Left kidney (tissue), 2 donors: ENCODE measurements around the gene ZBTB40. TPM values are rescaled to one million over a fixed set of nuclear protein-coding genes. Genes with fewer than 3 reads are reported as not detected.

Experiments used
- DNase-seq: peaks from one replicate; pipeline ENCODE4 v3.0.0-alpha.2; 2013
- polyA plus RNA-seq: library from polyadenylated mRNA; unstranded; fragments of 120-200 nt; gene quantifications from one replicate; pipeline ENCODE4 v1.2.1, GENCODE V29; 2013; ENCODE audit not compliant: insufficient read length

ZBTB40 gene
- polyA plus RNA-seq, 1 donor = 25.3 TPM

DNA sequence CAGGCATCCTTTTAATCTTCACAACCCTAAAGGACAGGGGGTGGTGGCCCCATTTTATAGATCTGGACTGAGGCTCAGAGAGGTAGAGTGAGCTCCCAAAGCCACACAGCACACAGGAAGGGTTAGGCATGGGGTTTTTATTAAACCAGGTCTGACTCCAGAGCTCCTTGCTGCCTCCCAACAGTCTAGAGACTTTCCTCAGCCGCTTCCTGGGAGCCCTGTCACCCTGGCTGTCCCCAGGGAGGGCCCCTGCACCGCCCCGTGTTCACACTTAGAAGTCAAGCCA, 103.7 kb downstream of the ZBTB40 start:
- no peak for DNase-seq

DNA sequence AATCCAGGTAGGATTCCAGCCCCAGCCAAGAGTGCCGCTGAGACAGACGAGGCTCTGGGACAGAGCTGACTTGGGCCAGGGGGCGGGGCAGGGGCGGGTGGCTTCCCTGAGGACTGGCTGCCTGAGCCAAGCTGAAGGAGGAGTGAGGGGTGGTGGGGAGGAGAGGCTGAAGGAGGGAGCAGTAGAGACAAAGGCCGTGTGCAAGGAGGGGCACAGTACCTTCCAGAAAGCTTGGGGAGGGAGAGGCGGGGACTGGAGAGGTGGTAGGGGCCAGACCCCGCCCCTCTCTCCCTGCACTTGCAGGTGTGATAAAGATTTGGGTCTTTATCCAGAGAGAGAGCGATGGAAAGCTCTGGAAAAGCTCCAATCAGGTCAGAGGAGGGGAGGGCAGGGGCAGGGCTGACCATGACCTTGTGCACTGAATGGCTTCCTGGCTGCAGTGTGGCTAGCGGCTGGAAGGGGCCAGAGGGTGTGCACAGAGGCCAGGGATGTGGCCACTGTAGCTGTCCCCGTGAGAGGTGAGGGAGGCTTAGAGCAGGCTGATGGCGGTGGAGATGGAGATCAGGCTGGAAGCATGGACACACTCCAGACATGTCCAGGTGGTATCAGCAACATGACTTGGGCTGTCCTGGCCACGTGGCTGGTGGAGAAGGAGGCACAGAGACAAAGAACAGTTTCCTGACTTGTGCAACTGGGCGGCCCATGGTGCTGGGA, 104.9 kb downstream of the ZBTB40 start:
- no peak for DNase-seq

DNA sequence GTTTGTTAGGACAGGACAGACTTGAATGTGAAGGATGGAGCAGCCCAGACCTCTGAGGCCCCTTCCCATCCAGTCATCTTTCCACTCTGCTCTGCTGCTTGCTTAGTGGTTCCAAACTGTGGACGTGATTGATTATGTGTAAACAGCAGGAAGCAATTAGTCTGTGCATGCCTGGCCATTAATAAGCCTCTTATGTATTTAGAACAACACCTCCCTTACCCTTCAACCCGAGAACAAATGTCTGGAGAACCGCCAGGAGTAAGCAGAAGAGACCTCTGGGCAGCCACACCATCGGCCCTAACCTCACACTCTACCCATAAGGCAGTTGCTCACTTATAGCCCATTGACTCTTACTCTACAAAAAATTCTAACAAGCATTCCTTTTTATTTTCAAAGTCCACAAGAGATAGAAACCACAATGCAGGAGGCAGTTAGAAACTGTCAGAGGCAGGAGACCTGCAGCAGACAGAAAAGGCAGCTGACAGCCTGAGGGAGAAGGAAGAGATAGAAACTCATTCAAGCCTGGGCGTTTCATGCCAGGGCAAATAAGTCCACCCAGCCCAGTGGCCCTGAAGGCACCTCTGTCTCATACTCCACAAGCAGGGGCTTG, 105.8 kb downstream of the ZBTB40 start:
- DNase-seq = peak; percentile 14

DNA sequence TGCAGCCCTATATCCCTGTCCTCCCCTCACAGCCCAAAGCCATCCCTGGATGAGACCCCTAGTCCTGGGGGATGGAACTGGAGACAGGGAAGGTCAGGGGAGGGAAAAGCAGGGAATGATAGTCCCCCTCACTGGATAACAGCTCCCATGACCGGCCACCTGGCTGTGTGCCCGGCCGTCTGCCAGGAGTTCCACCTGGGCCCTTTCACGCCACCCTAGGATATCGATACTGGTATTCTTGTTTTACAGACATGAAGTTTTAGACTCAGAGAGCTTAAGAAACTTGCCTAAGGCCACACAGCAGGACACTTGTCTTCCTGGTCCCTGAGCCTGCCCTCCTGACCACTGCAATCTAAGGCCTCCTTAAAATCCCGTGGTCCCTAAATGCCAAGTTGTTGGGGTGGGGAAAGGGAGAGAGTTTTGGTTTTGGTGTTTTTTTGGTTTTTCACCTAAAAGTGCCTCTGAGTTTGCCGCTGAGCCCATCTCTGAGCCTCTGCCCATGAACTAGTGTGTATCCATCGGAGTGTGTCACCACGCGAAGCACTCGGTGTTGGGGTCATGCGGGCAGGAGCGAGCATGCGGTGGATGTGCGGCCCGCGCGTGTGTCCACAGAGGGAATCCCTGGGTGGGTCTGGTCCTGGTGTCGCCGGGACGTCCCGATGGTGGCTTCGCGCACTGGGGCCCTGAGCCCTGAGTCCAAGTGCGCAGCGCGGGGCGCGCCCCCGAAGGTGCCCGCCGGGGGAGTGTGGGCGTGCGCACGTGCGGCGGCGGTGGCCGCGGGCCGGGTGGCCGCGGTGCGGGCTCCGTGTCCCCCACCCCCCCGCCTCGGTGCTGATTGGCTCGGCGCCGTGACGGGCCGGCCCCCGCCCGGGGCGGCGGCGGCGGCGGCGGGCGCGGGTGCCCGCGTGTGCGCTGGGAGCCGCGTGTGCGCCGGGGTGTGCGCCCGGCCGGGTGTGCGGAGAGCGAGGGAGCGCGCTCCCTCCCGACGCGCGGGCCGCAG, 111.2 kb downstream of the ZBTB40 start, which contains the start of gene EPHA8:
TSS of gene EPHA8 (plus strand) at position 906 of the 1,000 bp plus-strand sequence. CDS start 147 bp downstream, outside the sequence.
- no peak for DNase-seq

DNA sequence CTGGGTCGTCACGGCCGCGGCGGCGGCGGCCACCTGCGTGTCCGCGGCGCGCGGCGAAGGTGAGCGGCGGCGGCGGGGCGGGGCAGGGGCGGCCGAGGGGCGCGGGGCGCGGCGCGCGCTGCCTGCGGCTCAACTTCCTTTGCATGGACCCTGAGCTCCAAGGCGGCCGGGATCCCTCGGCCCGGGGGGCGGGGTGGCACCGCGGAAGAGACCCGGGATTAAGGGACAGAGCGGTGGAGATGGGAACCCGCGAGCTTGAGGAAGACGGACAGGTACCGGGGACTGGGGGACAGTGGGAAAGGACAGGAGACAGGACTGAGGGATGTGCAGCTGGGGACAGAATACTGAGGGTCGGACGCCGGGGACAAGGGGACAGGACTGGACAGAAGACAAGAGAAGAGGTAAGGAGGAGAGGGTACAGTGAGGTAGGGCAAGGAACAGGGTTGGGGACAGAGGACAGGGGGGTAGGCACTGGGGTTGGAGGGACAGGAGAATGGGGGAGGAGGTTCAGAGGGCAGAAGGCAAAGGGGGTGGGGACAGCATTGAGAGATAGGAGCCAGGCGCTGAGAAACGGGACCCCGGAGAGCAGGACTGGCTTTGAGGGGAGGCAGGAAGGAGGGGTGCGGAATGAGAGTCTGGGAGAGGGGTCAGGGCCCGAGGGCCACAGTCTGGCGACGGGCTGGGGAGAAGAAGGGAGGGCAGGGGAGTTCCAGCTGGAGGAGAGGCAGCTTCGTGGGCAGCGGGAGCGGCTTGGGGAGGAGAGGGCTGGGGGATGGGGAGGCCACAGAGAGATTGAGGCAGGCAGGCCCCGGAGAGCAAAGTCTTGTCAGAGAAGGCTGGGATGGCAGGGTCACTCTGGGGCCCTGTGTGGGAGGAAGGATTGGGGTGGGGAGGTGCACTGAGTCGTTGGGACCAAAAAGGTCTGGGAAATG, 112.3 kb downstream of the ZBTB40 start:
- DNase-seq = no peak

DNA sequence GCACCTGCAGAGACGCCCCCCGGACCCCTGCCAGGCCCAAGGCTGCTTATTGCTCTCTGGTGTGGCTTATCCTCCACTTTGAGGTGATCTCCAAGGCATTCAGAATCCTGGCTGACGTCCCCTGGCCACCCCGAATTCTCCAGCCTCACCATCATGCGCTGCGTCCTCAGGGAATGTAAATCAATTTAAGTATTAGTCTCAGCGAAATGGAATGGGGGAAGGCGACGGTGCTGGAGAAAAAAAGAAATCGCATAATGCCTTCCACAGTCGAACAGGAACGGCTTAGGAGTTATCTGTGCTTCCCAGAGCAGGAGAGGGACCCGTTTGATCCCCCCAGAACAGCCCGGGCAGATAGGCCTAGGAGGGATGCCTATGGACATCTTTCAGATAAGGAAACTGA, 114.5 kb downstream of the ZBTB40 start:
- DNase-seq = no peak

DNA sequence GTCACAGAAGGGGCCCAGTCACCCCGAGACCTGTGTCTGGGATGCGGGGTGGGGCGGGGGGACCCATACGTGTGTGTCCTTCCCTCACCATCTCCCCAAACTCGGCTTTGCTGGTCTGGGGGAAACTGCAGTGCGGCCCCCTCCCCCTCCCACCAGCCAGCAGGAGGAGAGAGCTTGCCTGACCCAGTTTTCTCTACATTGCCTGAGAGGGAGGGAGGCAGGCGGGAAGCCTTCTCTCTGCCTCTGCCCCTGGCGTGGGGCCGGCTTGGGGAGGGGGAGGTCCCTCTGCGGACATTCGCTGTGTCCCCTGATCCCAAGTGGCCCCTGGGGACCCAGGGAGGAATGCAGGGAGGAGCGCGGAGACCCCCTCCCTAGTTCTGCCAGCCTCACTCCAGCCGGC, 115.5 kb downstream of the ZBTB40 start:
- DNase-seq = no peak

DNA sequence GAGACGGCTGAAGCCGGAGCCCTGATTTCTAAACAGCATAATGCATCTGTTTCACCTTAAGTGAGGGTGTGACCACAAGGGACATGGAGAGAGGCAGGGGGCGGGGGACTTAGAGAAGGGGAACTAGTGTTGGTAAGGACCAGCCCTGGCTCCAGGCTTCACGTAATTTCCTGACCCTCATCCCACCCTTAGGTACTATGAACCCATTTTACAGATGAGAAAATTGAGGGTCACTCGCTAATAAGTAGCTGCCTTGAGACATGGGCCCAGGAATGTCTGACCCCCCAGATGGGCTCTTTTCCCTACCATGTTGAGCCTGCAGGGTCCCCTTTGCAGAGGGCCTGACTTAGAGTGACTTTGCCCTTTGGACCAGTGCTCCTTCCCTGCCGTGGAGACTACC, 116.3 kb downstream of the ZBTB40 start:
- DNase-seq = no peak

DNA sequence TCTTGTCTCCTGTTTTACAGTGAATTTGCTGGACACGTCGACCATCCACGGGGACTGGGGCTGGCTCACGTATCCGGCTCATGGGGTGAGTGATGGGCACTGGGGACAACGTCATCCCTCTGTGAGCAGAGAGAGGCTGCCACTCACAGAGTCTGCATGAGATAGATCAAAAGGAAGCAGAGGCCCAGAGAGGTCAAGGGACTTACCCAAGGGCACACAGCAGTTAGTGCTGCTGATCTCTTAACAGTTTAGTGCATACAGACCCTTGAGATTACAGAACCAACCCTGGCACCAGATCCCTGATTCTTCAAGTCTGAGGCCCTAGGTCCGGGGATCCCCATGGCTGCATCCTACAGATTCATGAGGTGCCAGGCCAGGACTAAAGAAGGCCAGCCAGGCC, 117.6 kb downstream of the ZBTB40 start:
- no peak for DNase-seq

DNA sequence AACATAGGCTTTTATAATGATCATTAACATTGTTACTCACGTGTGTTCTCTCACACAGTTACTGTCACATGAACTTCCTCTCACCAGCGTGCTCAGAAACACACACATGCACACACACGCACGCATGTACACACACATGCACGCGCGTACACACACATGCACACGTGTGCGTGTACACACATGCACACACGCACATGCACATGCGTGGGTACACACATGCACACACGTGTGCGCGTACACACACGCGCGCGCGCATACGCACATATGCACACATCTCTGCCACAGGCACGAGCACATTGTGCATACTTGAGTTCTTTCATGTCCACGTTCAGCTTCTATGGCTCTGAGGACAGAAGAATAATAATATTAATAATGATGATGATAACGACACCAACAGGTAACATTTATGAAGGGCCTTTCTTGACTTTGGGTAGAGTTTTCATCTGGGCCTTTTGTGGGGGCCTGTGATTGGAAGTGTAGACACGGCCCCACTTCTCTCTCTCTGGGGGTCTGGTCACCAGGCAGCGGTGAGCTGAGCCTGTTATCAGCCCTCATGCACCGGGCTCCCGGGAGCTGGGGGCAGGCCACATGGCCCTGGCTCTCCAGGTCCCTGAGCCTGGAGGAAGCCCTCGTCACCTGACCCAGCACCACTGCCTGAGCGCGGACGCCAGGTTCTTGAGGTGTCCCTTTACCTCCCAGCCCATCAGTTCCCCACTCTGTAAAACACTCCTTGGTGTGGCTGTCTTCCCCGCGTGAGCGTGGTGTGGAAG, 118.7 kb downstream of the ZBTB40 start:
- no peak for DNase-seq

DNA sequence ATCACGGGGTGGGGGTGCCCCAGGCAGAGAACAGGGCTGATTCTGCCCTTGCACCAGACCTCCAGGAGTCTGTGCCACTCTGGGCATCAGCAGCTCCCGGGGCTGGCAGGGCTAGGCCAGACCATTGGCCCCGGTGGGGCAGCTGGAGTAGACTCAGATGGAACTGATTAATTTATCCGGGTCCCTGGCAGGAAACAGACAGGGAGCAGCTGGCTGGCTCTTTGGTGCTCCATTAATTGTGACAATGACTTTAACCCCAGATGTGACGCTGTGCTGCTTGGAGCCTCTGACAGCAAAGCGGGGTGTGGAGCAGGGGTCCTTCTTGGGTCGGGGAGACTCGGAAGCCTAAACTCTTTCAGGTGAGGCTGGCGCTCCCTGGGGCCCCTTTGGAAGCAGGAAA, 121.2 kb downstream of the ZBTB40 start:
- no peak for DNase-seq

DNA sequence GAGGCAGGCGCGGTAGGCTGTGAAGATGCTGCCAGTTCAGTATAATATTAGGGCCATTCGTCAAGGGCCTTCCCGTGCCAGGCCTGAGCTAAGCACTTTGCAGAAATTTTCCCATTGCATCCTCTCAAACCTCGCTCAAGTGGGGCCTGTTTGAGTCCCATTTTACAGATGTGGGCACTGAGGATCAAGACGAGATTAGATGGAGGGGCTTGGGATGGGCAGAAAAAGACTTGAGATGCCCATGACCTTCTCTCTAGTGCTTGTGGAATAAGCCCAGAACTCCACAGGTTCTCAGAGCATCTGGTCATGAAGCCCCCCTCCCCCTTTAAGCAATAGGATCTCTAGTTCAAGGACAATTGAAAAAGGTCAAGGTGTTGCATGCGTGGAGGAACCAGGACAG, 121.6 kb downstream of the ZBTB40 start:
- no peak for DNase-seq

DNA sequence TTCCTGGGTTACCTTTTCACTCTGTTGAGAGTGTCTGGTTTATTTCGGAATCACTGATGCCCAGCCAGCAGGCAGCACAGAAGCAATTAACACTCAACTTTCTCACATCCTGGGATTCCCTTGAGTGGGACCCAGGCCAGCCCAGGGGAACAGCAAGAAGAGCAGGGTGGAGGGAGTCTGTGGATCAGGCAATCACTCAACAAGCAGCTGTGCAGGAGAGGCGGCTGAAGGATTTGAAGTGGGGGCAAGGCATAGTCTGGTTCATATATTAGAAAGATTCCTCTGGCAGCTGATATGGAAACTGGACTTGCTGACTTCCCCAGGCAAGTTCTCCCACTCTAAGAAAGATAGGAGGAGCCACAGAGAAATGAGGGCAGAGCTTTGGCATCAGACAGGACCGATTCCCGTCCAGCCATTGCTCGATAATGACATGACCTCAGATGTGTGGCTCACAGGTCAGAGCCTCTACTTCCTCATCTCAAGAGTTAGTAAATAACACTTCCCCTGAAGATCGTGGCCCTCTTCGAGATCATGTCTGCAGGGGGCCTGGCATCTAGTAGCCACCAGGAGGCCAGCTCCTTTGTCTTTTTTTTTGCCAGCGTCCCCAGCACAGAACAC, 124.0 kb downstream of the ZBTB40 start:
- DNase-seq = no peak

DNA sequence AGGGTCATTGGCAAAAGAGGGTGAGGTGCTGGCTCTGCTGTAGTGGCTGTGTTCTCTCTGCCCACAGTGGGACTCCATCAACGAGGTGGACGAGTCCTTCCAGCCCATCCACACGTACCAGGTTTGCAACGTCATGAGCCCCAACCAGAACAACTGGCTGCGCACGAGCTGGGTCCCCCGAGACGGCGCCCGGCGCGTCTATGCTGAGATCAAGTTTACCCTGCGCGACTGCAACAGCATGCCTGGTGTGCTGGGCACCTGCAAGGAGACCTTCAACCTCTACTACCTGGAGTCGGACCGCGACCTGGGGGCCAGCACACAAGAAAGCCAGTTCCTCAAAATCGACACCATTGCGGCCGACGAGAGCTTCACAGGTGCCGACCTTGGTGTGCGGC, 124.5 kb downstream of the ZBTB40 start:
- DNase-seq = no peak

DNA sequence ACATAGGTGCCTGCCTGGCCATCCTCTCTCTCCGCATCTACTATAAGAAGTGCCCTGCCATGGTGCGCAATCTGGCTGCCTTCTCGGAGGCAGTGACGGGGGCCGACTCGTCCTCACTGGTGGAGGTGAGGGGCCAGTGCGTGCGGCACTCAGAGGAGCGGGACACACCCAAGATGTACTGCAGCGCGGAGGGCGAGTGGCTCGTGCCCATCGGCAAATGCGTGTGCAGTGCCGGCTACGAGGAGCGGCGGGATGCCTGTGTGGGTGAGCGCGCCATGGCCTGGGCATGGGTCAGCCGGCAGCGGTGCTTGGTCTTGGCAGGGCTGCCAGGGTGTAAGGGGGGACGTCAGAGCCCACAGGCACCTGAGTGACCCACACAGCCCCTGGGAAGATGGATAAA, 125.0 kb downstream of the ZBTB40 start:
- DNase-seq = no peak

DNA sequence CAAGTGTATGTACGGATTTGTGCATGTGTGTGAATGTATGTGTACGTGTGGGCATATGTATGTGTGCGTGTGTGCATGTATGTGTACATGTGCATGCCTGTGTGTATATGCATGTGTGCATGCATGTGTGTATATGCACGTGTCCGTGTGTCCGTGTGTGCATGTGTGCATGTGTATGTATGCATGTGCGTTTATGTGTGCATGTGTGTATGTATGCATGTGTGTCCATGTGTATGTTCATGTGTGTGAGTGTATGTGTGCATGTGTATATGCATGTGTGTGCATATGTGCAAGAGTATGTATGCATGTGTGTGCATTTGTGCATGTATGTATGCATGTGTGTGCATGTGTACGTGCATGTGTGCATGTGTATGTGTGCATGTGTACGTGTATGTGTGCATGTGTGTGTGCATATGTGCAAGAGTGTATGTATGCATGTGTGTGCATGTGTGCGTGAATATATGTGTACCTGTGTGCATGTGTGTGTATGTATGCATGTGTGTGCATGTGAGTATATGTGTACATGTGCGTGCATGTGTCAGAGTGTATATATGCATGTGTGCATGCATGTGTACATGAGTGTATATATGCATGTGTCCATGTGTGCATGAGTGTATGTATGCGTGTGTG, 127.2 kb downstream of the ZBTB40 start:
- no peak for DNase-seq

DNA sequence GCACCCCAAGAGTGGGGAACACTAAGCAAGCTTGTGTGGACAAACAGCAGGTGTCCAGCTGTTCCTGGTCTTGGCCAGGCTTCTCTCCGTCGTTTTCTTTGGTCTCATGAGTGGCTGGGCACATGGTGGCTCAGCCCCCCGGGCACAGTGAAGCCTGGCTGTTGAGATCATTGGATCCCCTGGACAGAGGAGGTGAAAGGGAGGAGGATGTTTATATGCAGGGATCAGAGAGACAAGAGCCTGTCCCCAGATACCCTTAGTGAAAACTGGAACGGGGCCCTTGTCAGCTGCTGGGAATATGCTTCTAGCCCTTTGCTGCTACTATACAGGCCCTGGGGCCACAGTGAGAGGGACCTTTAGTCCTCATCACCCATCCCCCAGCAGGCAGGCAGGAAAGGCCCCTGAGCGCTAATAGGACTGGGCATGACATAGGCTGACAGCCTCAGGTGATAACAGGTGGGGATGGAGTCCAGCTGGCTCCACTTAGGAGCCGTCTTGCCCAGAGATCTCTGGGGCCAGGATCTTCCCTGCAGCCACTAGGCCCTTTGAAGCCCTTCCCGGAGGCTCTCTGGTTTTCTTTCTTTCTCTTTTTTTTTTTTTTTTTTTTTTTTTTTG, 128.0 kb downstream of the ZBTB40 start:
- no peak for DNase-seq
